Lung (tissue), 12 donors: Measurements from ENCODE around the gene LGALS3. TPM values are rescaled to one million over a fixed set of nuclear protein-coding genes. Genes with fewer than 3 reads are reported as not detected.

Experiments used
- ATAC-seq: fragments of 200-7000 bp; cut with Tn5 transposase; one replicate; pipeline ENCODE4 v1.9.1; 2020; ENCODE audit warnings: moderate number of reproducible peaks; ENCODE audit not compliant: insufficient read depth, low FRiP score
- DNase-seq, 3 donors: peaks; one replicate each; pipeline ENCODE4 v3.0.0-alpha.2; 2013 to 2017
- H3K27ac ChIP-seq, 2 donors: one replicate each; pipeline ENCODE4 v1.5.1; 2013; ENCODE audit warnings: mild to moderate bottlenecking in 2 of 2, moderate library complexity in 2 of 2, control low read depth in 1 of 2, inconsistent platforms in 1 of 2, low read depth in 1 of 2, low read length in 1 of 2
- H3K27me3 ChIP-seq, 3 donors: one replicate each; pipeline ENCODE4 v1.5.1; 2013; ENCODE audit warnings: low read length in 2 of 3; ENCODE audit not compliant: control insufficient read depth in 3 of 3, insufficient read depth in 3 of 3
- H3K36me3 ChIP-seq, 4 donors: one replicate each; pipeline ENCODE4 v1.5.1; 2013; ENCODE audit warnings: low read length in 4 of 4, mild to moderate bottlenecking in 1 of 4, moderate library complexity in 1 of 4; ENCODE audit not compliant: control insufficient read depth in 4 of 4, insufficient read depth in 4 of 4
- H3K4me1 ChIP-seq, 5 donors: one replicate each; pipeline ENCODE4 v1.5.1; 2013; ENCODE audit warnings: low read length in 5 of 5, mild to moderate bottlenecking in 2 of 5, moderate library complexity in 1 of 5; ENCODE audit not compliant: control insufficient read depth in 5 of 5, insufficient read depth in 5 of 5
- H3K4me3 ChIP-seq: one replicate; pipeline ENCODE4 v1.5.1; 2013; ENCODE audit warnings: mild to moderate bottlenecking, control low read depth, moderate library complexity
- H3K9ac ChIP-seq, 2 donors: one replicate each; pipeline ENCODE4 v1.5.1; 2013; ENCODE audit warnings: low read length in 2 of 2, control low read depth in 1 of 2; ENCODE audit not compliant: insufficient read depth in 1 of 2
- H3K9me3 ChIP-seq, 4 donors: one replicate each; pipeline ENCODE4 v1.5.1; 2013; ENCODE audit warnings: low read length in 3 of 4, mild to moderate bottlenecking in 1 of 4, moderate library complexity in 1 of 4; ENCODE audit not compliant: control insufficient read depth in 4 of 4, insufficient read depth in 3 of 4
- CTCF ChIP-seq: IDR thresholded peaks from 2 replicates; pipeline ENCODE4 v1.5.1; 2012; ENCODE audit warnings: mild to moderate bottlenecking; ENCODE audit errors: control extremely low read depth, extremely low read depth
- WGBS, 2 donors: extraction: QIAGEN DNeasy Blood & Tissue Kit; methylation state at CpG; one replicate each; pipeline ENCODE4 v1.1.7; 2013; 5-methylcytosine and 5-hydroxymethylcytosine counted together
- polyA plus RNA-seq, 2 donors: library from polyadenylated mRNA; stranded (reverse); fragments of 200-250 nt; gene quantifications; one replicate each; pipeline ENCODE4 v1.2.1, GENCODE V29; 2013
- total RNA-seq, 2 donors: library from RNA; depleted of rRNA in 1 of 2; stranded (reverse); fragments of >200 nt in 1 of 2; gene quantifications; one replicate each; pipeline ENCODE4 v1.2.1, GENCODE V29; 2014 to 2021
- donor health status: control.
- donor health status: control.
- donor health status: Bipolar disorder and iron deficiency.
- donor health status: healthy.
- donor health status: DM: yes; HTN: yes; CAD: no.

LGALS3 gene
- total and polyA plus RNA-seq, 4 donors: 166 to 875 (median 443) TPM

- 62 to 80% methylated on average over 12 of the region's 12 CpGs for WGBS, 2 donors
Measured at GRCh38 chr14:55136885-55137786, 8.1 kb downstream of the LGALS3 start.

GRCh38 chr14:55138091-55138490 is 9.0 kb downstream of the LGALS3 start:
- ATAC-seq (no peak), DNase-seq (no peak)
- Histone ChIP-seq H3K27ac (peak overlapping the region; percentile 52 to 78), H3K9me3 (no peaks in the 10 kb centered on the region), H3K4me3 (no peak overlapping the region), H3K36me3 (peaks cover 22 to 31% (median 28%) of the 10 kb centered on the region in 4 donors), H3K4me1 (peaks cover 6 to 22% (median 16%) of the 10 kb centered on the region in 5 donors), H3K9ac (no peak overlapping the region), H3K27me3 (no peaks in the 10 kb centered on the region)
- no peak for TF ChIP-seq CTCF
- WGBS, 2 donors: 92 to 95% methylated on average over 7 of the region's 7 CpGs

More at GRCh38 chr14:55136885-55137786, 8.1 kb downstream of the LGALS3 start:
- TF ChIP-seq CTCF: no peak
- peaks cover 20 to 29% (median 27%) of the 10 kb centered on the region in 4 donors for H3K36me3 ChIP-seq
- no peaks in the 10 kb centered on the region for H3K27me3 ChIP-seq
- ATAC-seq (peak; percentile 32), DNase-seq (peak; percentile 83 to 96 (median 93))
- H3K27ac ChIP-seq: peak overlapping the region; percentile 79 to 85
- H3K4me3 ChIP-seq: no peak overlapping the region
- no peaks in the 10 kb centered on the region for H3K9me3 ChIP-seq
- H3K4me1 ChIP-seq: peaks cover 6 to 23% (median 16%) of the 10 kb centered on the region in 5 donors
- peak overlapping the region in 1 of 2 donors; percentile 50 for H3K9ac ChIP-seq

GRCh38 chr14:55139141-55139540 is 10.1 kb downstream of the LGALS3 start:
- ATAC-seq (no peak), DNase-seq (no peak)
- Histone ChIP-seq H3K36me3 (peaks cover 25 to 33% (median 31%) of the 10 kb centered on the region in 4 donors), H3K9me3 (no peaks in the 10 kb centered on the region), H3K27me3 (no peaks in the 10 kb centered on the region), H3K9ac (no peak overlapping the region), H3K27ac (peak overlapping the region in 1 of 2 donors; percentile 53), H3K4me1 (peaks cover 6 to 16% (median 13%) of the 10 kb centered on the region in 5 donors), H3K4me3 (no peak overlapping the region)
- no peak for TF ChIP-seq CTCF
